ENCODE measurements around the gene SAMM50. TPM values are rescaled to one million over a fixed set of nuclear protein-coding genes. Genes with fewer than 3 reads are reported as not detected.
A peak's percentile ranks its signal among the peaks of the same experiment; 100 is the strongest.

SAMM50 gene
- total RNA-seq, 2 experiments from 2014 or later: 41.9 to 42.4 TPM

- no peak for DNase-seq
- no peaks in the 10 kb centered on the region for H3K9me3 Mint-ChIP-seq
- H3K27ac Mint-ChIP-seq: no peak overlapping the region
- H3K4me3 Mint-ChIP-seq: no peak overlapping the region
- peaks cover 73% of the 10 kb centered on the region for H3K36me3 Mint-ChIP-seq (ENCODE audit: low read depth)
- CTCF ChIA-PET: interaction anchor here (0.8 to 5.7 kb wide), 23 partner anchors 7 to 692 kb away, joined by 3 to 116 read pairs (median 4); partner anchors contain the start of gene SAMM50
- H3K4me1 Mint-ChIP-seq: peaks cover 26% of the 10 kb centered on the region
- POLR2A ChIA-PET: no interaction called here
- H3K27me3 Mint-ChIP-seq: no peaks in the 10 kb centered on the region
Observed at GRCh38 chr22:43992331-43992821, 37.1 kb downstream of the SAMM50 start.

GRCh38 chr22:43993072-43993760 is 38.0 kb downstream of the SAMM50 start:
- ChIA-PET CTCF (interaction anchor here (0.6 to 5.7 kb wide), 43 partner anchors 8 to 691 kb away, joined by 3 to 116 read pairs (median 4); partner anchors contain the start of genes PARVB, PARVG and SAMM50), POLR2A (interaction anchor here (0.7 to 1.7 kb wide), 6 partner anchors 31 to 633 kb away, joined by 3 to 6 read pairs (median 3); partner anchors contain the start of genes PARVB and SAMM50)

GRCh38 chr22:43994006-43994405 is 38.8 kb downstream of the SAMM50 start:
- no peak overlapping the region for H3K27ac Mint-ChIP-seq
- H3K36me3 Mint-ChIP-seq (ENCODE audit: low read depth): peaks cover 72% of the 10 kb centered on the region
- peak overlapping the region; percentile 44 for H3K4me3 Mint-ChIP-seq
- peaks cover 26% of the 10 kb centered on the region for H3K4me1 Mint-ChIP-seq
- H3K27me3 Mint-ChIP-seq: no peaks in the 10 kb centered on the region
- CTCF ChIA-PET: interaction anchor here (0.8 to 5.7 kb wide), 22 partner anchors 9 to 691 kb away, joined by 3 to 116 read pairs (median 7); partner anchors contain the start of genes PARVB, PARVG and SAMM50
- H3K9me3 Mint-ChIP-seq: no peaks in the 10 kb centered on the region
- POLR2A ChIA-PET: interaction anchor here (1.6 to 1.7 kb wide), 2 partner anchors 92 to 631 kb away, joined by 3 to 6 read pairs; no protein-coding TSS in a partner anchor
- DNase-seq: no peak

More at GRCh38 chr22:43993072-43993760, 38.0 kb downstream of the SAMM50 start:
- no peaks in the 10 kb centered on the region for H3K9me3 Mint-ChIP-seq
- H3K27ac Mint-ChIP-seq: no peak overlapping the region
- DNase-seq: peak; percentile 62
- peaks cover 26% of the 10 kb centered on the region for H3K4me1 Mint-ChIP-seq
- no peak overlapping the region for H3K4me3 Mint-ChIP-seq
- H3K27me3 Mint-ChIP-seq: no peaks in the 10 kb centered on the region
- H3K36me3 Mint-ChIP-seq (ENCODE audit: low read depth): peaks cover 73% of the 10 kb centered on the region

- POLR2A ChIA-PET: interaction anchor here (1.6 to 1.7 kb wide), 2 partner anchors 91 to 630 kb away, joined by 3 to 6 read pairs; no protein-coding TSS in a partner anchor
- H3K4me1 Mint-ChIP-seq: peaks cover 26% of the 10 kb centered on the region
- CTCF ChIA-PET: interaction anchor here (1.0 to 5.7 kb wide), 8 partner anchors 12 to 633 kb away, joined by 4 to 116 read pairs (median 10); partner anchors contain the start of gene PARVG
- no peak overlapping the region for H3K27ac Mint-ChIP-seq
- H3K9me3 Mint-ChIP-seq: no peaks in the 10 kb centered on the region
- H3K4me3 Mint-ChIP-seq: peak overlapping the region; percentile 44
- DNase-seq: no peak
- H3K27me3 Mint-ChIP-seq: no peaks in the 10 kb centered on the region
- peaks cover 74% of the 10 kb centered on the region for H3K36me3 Mint-ChIP-seq (ENCODE audit: low read depth)
Observed at GRCh38 chr22:43994416-43994815, 39.2 kb downstream of the SAMM50 start.

GRCh38 chr22:43995057-43995685 is 39.9 kb downstream of the SAMM50 start:
- no peaks in the 10 kb centered on the region for H3K27me3 Mint-ChIP-seq
- H3K4me1 Mint-ChIP-seq: peaks cover 26% of the 10 kb centered on the region
- ChIA-PET POLR2A (interaction anchor here (0.9 to 2.3 kb wide), 5 partner anchors 29 to 186 kb away, joined by 3 to 8 read pairs (median 6); partner anchors contain the start of genes PARVB and SAMM50), CTCF (interaction anchor here (0.6 to 5.7 kb wide), 4 partner anchors 14 to 630 kb away, joined by 3 to 116 read pairs (median 4); no protein-coding TSS in a partner anchor)
- peak overlapping the region; percentile 81 for H3K27ac Mint-ChIP-seq
- H3K9me3 Mint-ChIP-seq: no peaks in the 10 kb centered on the region
- DNase-seq: no peak
- H3K4me3 Mint-ChIP-seq: peak overlapping the region; percentile 91
- peaks cover 68% of the 10 kb centered on the region for H3K36me3 Mint-ChIP-seq (ENCODE audit: low read depth)

- no peak for DNase-seq
- peaks cover 65% of the 10 kb centered on the region for H3K36me3 Mint-ChIP-seq (ENCODE audit: low read depth)
- POLR2A ChIA-PET: interaction anchor here (0.9 to 2.3 kb wide), 5 partner anchors 28 to 186 kb away, joined by 3 to 8 read pairs (median 6); partner anchors contain the start of genes PARVB and SAMM50
- peaks cover 26% of the 10 kb centered on the region for H3K4me1 Mint-ChIP-seq
- peak overlapping the region; percentile 81 for H3K27ac Mint-ChIP-seq
- H3K9me3 Mint-ChIP-seq: no peaks in the 10 kb centered on the region
- CTCF ChIA-PET: interaction anchor here (0.8 to 5.7 kb wide), 4 partner anchors 13 to 629 kb away, joined by 3 to 116 read pairs (median 4); no protein-coding TSS in a partner anchor
- no peaks in the 10 kb centered on the region for H3K27me3 Mint-ChIP-seq
- peak overlapping the region; percentile 91 for H3K4me3 Mint-ChIP-seq
Observed at GRCh38 chr22:43995798-43996169, 40.5 kb downstream of the SAMM50 start.

GRCh38 chr22:43996170-43996980 is 41.1 kb downstream of the SAMM50 start:
- POLR2A ChIA-PET: interaction anchor here (0.9 to 2.3 kb wide), 5 partner anchors 28 to 185 kb away, joined by 3 to 8 read pairs (median 6); partner anchors contain the start of genes PARVB and SAMM50
- Mint-ChIP-seq H3K36me3 (ENCODE audit: low read depth) (peaks cover 64% of the 10 kb centered on the region), H3K9me3 (no peaks in the 10 kb centered on the region), H3K4me3 (peak overlapping the region; percentile 91), H3K27ac (peak overlapping the region; percentile 81), H3K27me3 (no peaks in the 10 kb centered on the region), H3K4me1 (peaks cover 26% of the 10 kb centered on the region)
- CTCF ChIA-PET: interaction anchor here (0.8 to 5.7 kb wide), 3 partner anchors 35 to 628 kb away, joined by 3 to 116 read pairs (median 5); no protein-coding TSS in a partner anchor
- DNase-seq: peak; percentile 76

- peaks cover 58% of the 10 kb centered on the region for H3K36me3 Mint-ChIP-seq (ENCODE audit: low read depth)
- CTCF ChIA-PET: interaction anchor here (5.7 kb wide), 1 partner anchor 88 kb away, joined by 116 read pairs; no protein-coding TSS in a partner anchor
- peak overlapping the region; percentile 4 for H3K4me3 Mint-ChIP-seq
- no peak overlapping the region for H3K27ac Mint-ChIP-seq
- no peaks in the 10 kb centered on the region for H3K9me3 Mint-ChIP-seq
- peaks cover 26% of the 10 kb centered on the region for H3K4me1 Mint-ChIP-seq
- POLR2A ChIA-PET: interaction anchor here (2.1 to 2.3 kb wide), 2 partner anchors 30 to 89 kb away, joined by 6 read pairs; no protein-coding TSS in a partner anchor
- no peaks in the 10 kb centered on the region for H3K27me3 Mint-ChIP-seq
- no peak for DNase-seq
Observed at GRCh38 chr22:43996981-43997265, 41.7 kb downstream of the SAMM50 start.

- Mint-ChIP-seq H3K36me3 (ENCODE audit: low read depth) (peaks cover 43% of the 10 kb centered on the region), H3K27ac (no peak overlapping the region), H3K9me3 (no peaks in the 10 kb centered on the region), H3K4me3 (no peak overlapping the region), H3K27me3 (no peaks in the 10 kb centered on the region), H3K4me1 (peaks cover 21% of the 10 kb centered on the region)
- ChIA-PET POLR2A (no interaction called here), CTCF (interaction anchor here (0.5 kb wide), 1 partner anchor 89 kb away, joined by 3 read pairs; no protein-coding TSS in a partner anchor)
- DNase-seq: no peak
Observed at GRCh38 chr22:43998679-43999264, 43.5 kb downstream of the SAMM50 start.

- DNase-seq: no peak
- no peak overlapping the region for H3K4me3 Mint-ChIP-seq
- H3K36me3 Mint-ChIP-seq (ENCODE audit: low read depth): peaks cover 41% of the 10 kb centered on the region
- H3K27me3 Mint-ChIP-seq: no peaks in the 10 kb centered on the region
- no peak overlapping the region for H3K27ac Mint-ChIP-seq
- ChIA-PET CTCF (interaction anchor here (0.5 kb wide), 1 partner anchor 89 kb away, joined by 3 read pairs; no protein-coding TSS in a partner anchor), POLR2A (no interaction called here)
- no peaks in the 10 kb centered on the region for H3K9me3 Mint-ChIP-seq
- peaks cover 20% of the 10 kb centered on the region for H3K4me1 Mint-ChIP-seq
Observed at GRCh38 chr22:43999378-43999777, 44.1 kb downstream of the SAMM50 start.

GRCh38 chr22:44000123-44000522 is 44.9 kb downstream of the SAMM50 start:
- Mint-ChIP-seq H3K27me3 (no peaks in the 10 kb centered on the region), H3K27ac (no peak overlapping the region), H3K4me3 (no peak overlapping the region), H3K36me3 (ENCODE audit: low read depth) (peaks cover 33% of the 10 kb centered on the region), H3K4me1 (peaks cover 14% of the 10 kb centered on the region), H3K9me3 (no peaks in the 10 kb centered on the region)
- DNase-seq: no peak
- CTCF ChIA-PET: no interaction called here
- POLR2A ChIA-PET: no interaction called here
